ES-I3 (cell line): ENCODE results near the gene PTTG2.

Experiments
- H3K36me3 ChIP-seq: 2 replicates; pipeline ENCODE4 v1.6.1; 2013; ENCODE audit warnings: mild to moderate bottlenecking, low read length, control low read depth, moderate library complexity; ENCODE audit not compliant: insufficient read depth
- H3K4me1 ChIP-seq: 2 replicates; pipeline ENCODE4 v1.6.1; 2013; ENCODE audit warnings: mild to moderate bottlenecking, control low read depth, low read length; ENCODE audit not compliant: insufficient read depth
- H3K9ac ChIP-seq: 2 replicates; pipeline ENCODE4 v1.6.1; 2013; ENCODE audit warnings: low read depth, mild to moderate bottlenecking, low read length, moderate library complexity
- H3K9me3 ChIP-seq: 2 replicates; pipeline ENCODE4 v1.6.1; 2013; ENCODE audit warnings: mild to moderate bottlenecking, low read length, moderate library complexity; ENCODE audit not compliant: control insufficient read depth, insufficient read depth

The PTTG2 gene

GRCh38 chr4:38002451-38003071 is 42.4 kb downstream of the PTTG2 start:
- H3K4me1 ChIP-seq, result peaks cover 48% of the 10 kb centered on the region
- H3K36me3 ChIP-seq, result no peaks in the 10 kb centered on the region
- no peaks in the 10 kb centered on the region for H3K9me3 ChIP-seq
- no peak overlapping the region for H3K9ac ChIP-seq

- Histone ChIP-seq H3K9ac (no peak overlapping the region), H3K36me3 (no peaks in the 10 kb centered on the region), H3K4me1 (peaks cover 48% of the 10 kb centered on the region), H3K9me3 (no peaks in the 10 kb centered on the region)
These were observed 42.9 kb downstream of the PTTG2 start for GRCh38 chr4:38003102-38003501.

- Histone ChIP-seq H3K4me1 (peaks cover 52% of the 10 kb centered on the region), H3K36me3 (no peaks in the 10 kb centered on the region), H3K9ac (no peak overlapping the region), H3K9me3 (no peaks in the 10 kb centered on the region)
These were observed 43.4 kb downstream of the PTTG2 start for GRCh38 chr4:38003628-38004027.

GRCh38 chr4:38004062-38004461 is 43.9 kb downstream of the PTTG2 start:
- H3K9me3 ChIP-seq, result no peaks in the 10 kb centered on the region
- H3K9ac ChIP-seq, result no peak overlapping the region
- H3K36me3 ChIP-seq, result no peaks in the 10 kb centered on the region
- H3K4me1 ChIP-seq, result peaks cover 52% of the 10 kb centered on the region

- Histone ChIP-seq H3K9ac (no peak overlapping the region), H3K4me1 (peaks cover 49% of the 10 kb centered on the region), H3K9me3 (no peaks in the 10 kb centered on the region), H3K36me3 (no peaks in the 10 kb centered on the region)
These were observed 44.7 kb downstream of the PTTG2 start for GRCh38 chr4:38004887-38005286.

- Histone ChIP-seq H3K4me1 (peaks cover 51% of the 10 kb centered on the region), H3K36me3 (no peaks in the 10 kb centered on the region), H3K9me3 (no peaks in the 10 kb centered on the region)
These were observed 45.4 kb downstream of the PTTG2 start for GRCh38 chr4:38005637-38006036.

GRCh38 chr4:38007645-38008044 is 47.4 kb downstream of the PTTG2 start:
- H3K9me3 ChIP-seq, result no peaks in the 10 kb centered on the region
- H3K36me3 ChIP-seq, result no peaks in the 10 kb centered on the region
- H3K4me1 ChIP-seq, result peaks cover 42% of the 10 kb centered on the region
- no peak overlapping the region for H3K9ac ChIP-seq

More at GRCh38 chr4:38005637-38006036, 45.4 kb downstream of the PTTG2 start:
- H3K9ac ChIP-seq, result no peak overlapping the region

- H3K4me1 ChIP-seq, result peaks cover 34% of the 10 kb centered on the region
- H3K9me3 ChIP-seq, result no peaks in the 10 kb centered on the region
- H3K36me3 ChIP-seq, result no peaks in the 10 kb centered on the region
- H3K9ac ChIP-seq, result no peak overlapping the region
These were observed 48.4 kb downstream of the PTTG2 start for GRCh38 chr4:38008571-38009021.

- H3K9me3 ChIP-seq, result no peaks in the 10 kb centered on the region
- peaks cover 26% of the 10 kb centered on the region for H3K4me1 ChIP-seq
- no peak overlapping the region for H3K9ac ChIP-seq
- no peaks in the 10 kb centered on the region for H3K36me3 ChIP-seq
These were observed 49.2 kb downstream of the PTTG2 start for GRCh38 chr4:38009421-38009820.

- Histone ChIP-seq H3K9ac (no peak overlapping the region), H3K9me3 (no peaks in the 10 kb centered on the region), H3K36me3 (no peaks in the 10 kb centered on the region), H3K4me1 (peaks cover 21% of the 10 kb centered on the region)
These were observed 49.8 kb downstream of the PTTG2 start for GRCh38 chr4:38009949-38010348.
